ENCODE measurements around the gene LSP1.

DNA sequence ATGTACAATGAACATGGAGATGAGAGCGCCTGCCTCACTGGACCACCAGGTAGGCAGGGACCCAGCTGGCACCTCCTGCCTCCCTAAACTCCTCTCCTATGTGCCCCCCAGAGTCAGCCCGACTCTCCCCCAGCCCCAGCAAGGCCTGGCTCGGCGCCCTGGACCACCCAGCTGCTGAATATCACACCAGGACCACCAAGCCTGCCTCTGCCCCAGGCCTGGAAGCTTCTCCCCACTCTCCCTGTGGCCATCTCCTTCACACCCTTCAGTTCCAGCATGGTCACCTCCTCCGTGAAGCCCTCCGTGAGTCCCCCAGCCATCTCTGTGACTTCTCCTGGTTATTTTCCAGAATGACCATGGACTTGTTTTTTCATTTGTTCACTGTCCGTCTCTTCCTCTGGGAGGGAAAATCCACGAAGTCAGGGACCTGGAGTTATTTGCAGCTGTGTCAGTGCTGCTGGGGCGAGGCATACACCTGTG lies 6.4 kb upstream of the LSP1 start:
- TF ChIP-seq SP1 (IDR thresholded peaks at IDR 0.05; ENCODE audit: low read depth, low read length) (no peak), POLR2A (IDR thresholded peaks at IDR 0.05; ENCODE audit: control extremely low read depth in 1 of 2, low read depth in 2 of 2, low read length in 2 of 2) (no peak), GABPA (IDR thresholded peaks at IDR 0.05; ENCODE audit: borderline replicate concordance, insufficient read depth, low read length) (no peak), EGR1 (IDR thresholded peaks at IDR 0.05; ENCODE audit: borderline replicate concordance, low read depth, low read length) (no peak), NANOG (IDR thresholded peaks at IDR 0.05; ENCODE audit: insufficient read depth, low read depth, low read length, poor library complexity, severe bottlenecking) (no peak), HDAC2 (IDR thresholded peaks at IDR 0.05; ENCODE audit: borderline replicate concordance in 1 of 2, low read depth in 2 of 2, low read length in 2 of 2) (no peak), JUND (IDR thresholded peaks at IDR 0.05; ENCODE audit: low read length) (no peak), RAD21 (IDR thresholded peaks at IDR 0.05 in 1 of 2, conservative IDR thresholded peaks at IDR 0.05 in 1 of 2; ENCODE audit: low read depth in 2 of 2, low read length in 2 of 2) (no peak), TAF1 (IDR thresholded peaks at IDR 0.05; ENCODE audit: low read depth, low read length) (no peak), TEAD4 (IDR thresholded peaks at IDR 0.05; ENCODE audit: low read depth, low read length) (no peak)
- TF ChIP-seq, protein P1, sequence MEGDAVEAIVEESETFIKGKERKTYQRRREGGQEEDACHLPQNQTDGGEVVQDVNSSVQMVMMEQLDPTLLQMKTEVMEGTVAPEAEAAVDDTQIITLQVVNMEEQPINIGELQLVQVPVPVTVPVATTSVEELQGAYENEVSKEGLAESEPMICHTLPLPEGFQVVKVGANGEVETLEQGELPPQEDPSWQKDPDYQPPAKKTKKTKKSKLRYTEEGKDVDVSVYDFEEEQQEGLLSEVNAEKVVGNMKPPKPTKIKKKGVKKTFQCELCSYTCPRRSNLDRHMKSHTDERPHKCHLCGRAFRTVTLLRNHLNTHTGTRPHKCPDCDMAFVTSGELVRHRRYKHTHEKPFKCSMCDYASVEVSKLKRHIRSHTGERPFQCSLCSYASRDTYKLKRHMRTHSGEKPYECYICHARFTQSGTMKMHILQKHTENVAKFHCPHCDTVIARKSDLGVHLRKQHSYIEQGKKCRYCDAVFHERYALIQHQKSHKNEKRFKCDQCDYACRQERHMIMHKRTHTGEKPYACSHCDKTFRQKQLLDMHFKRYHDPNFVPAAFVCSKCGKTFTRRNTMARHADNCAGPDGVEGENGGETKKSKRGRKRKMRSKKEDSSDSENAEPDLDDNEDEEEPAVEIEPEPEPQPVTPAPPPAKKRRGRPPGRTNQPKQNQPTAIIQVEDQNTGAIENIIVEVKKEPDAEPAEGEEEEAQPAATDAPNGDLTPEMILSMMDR (IDR thresholded peaks at IDR 0.05; ENCODE audit: control extremely low read depth in 1 of 3, insufficient read depth in 1 of 3, low read depth in 1 of 3, low read length in 3 of 3): no peak

Measured in H1 (cell line).